ENCODE measurements around the gene ROBO2.

The ROBO2 gene

GRCh38 chr3:77699125-77699691 lies 659.3 kb downstream of the ROBO2 start:
- no peak overlapping the region for H3K4me3 ChIP-seq (ENCODE audit: low read depth, low read length)
- TF ChIP-seq, protein P1, sequence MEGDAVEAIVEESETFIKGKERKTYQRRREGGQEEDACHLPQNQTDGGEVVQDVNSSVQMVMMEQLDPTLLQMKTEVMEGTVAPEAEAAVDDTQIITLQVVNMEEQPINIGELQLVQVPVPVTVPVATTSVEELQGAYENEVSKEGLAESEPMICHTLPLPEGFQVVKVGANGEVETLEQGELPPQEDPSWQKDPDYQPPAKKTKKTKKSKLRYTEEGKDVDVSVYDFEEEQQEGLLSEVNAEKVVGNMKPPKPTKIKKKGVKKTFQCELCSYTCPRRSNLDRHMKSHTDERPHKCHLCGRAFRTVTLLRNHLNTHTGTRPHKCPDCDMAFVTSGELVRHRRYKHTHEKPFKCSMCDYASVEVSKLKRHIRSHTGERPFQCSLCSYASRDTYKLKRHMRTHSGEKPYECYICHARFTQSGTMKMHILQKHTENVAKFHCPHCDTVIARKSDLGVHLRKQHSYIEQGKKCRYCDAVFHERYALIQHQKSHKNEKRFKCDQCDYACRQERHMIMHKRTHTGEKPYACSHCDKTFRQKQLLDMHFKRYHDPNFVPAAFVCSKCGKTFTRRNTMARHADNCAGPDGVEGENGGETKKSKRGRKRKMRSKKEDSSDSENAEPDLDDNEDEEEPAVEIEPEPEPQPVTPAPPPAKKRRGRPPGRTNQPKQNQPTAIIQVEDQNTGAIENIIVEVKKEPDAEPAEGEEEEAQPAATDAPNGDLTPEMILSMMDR (IDR thresholded peaks at IDR 0.05; ENCODE audit: insufficient read depth, low read depth, low read length, missing control alignments), result no peak
- no peak for DNase-seq (ENCODE audit: low read depth)

Data from GM12865 (cell line).